HepG2 (cell line): ENCODE measurements around the gene FAM83F. TPM values are rescaled to one million over a fixed set of nuclear protein-coding genes. Genes with fewer than 3 reads are reported as not detected.

Experiments used
- ATAC-seq: fragments of 200-7000 bp; cut with Tn5 transposase; 3 replicates; pipeline ENCODE4 v1.9.1; 2020; ENCODE audit warnings: mild to moderate bottlenecking, moderate library complexity
- BruUV-seq: library from RNA; stranded (reverse); fragments of 400-500 nt; replicated peaks from 2 replicates; lab custom pipeline; 2021; lab: Mats Ljungman, UMichigan
- CTCF ChIA-PET: fragments of 300-600 bp; formaldehyde crosslinking; extraction: SDS; loops from one replicate; lab custom pipeline; 2021; ENCODE audit warnings: low total read pairs, inconsistent platforms, low intra/inter-chr PET ratio; lab: Yijun Ruan, JAX
- POLR2A ChIA-PET: fragments of 350-600 bp; sonication (Branson Sonifier 250); formaldehyde crosslinking; loops from one replicate; lab custom pipeline; 2020; ENCODE audit warnings: antibody characterized with exemption, inconsistent platforms; lab: Yijun Ruan, JAX
- DNase-seq: peaks from one replicate; pipeline ENCODE4 v3.0.0-alpha.2; 2015; ENCODE audit warnings: low spot score
- FAIRE-seq: peaks from 3 replicates; lab custom pipeline; 2011; peaks lifted over from hg19 to GRCh38; lab: Jason Lieb, UNC
- H2AFZ ChIP-seq: one replicate; pipeline ENCODE4 v1.6.1; 2011; ENCODE audit warnings: low read length, inconsistent platforms
- H3K27ac ChIP-seq: fragments of 300-600 bp; 3 replicates; pipeline ENCODE4 v1.8.0; 2011; ENCODE audit warnings: mixed run types, mild to moderate bottlenecking, mixed read lengths, low read length, inconsistent platforms; ENCODE audit not compliant: insufficient read depth; ENCODE audit errors: extremely low read length
- H3K27me3 ChIP-seq, 2 experiments: fragments of 200-600 bp in 1 of 2; 2 replicates in 1 of 2; 3 replicates in 1 of 2; pipeline versions ENCODE4 v1.6.0 to v1.8.0; 2011; ENCODE audit warnings: low read length in 2 of 2, mild to moderate bottlenecking in 2 of 2, moderate library complexity in 2 of 2, inconsistent platforms in 1 of 2; ENCODE audit not compliant: insufficient read depth in 2 of 2, control insufficient read depth in 1 of 2
- H3K36me3 ChIP-seq, 2 experiments: fragments of 200-600 bp in 1 of 2; replicated peaks in 1 of 2; 2 replicates in 1 of 2; 3 replicates in 1 of 2; pipeline versions ENCODE4 v1.5.1 to v1.8.0; 2011; ENCODE audit warnings: low read length in 2 of 2, inconsistent platforms in 1 of 2; ENCODE audit not compliant: insufficient read depth in 2 of 2, control insufficient read depth in 1 of 2
- H3K4me1 ChIP-seq: 2 replicates; pipeline ENCODE4 v1.5.1; 2012; ENCODE audit warnings: low read length, inconsistent platforms; ENCODE audit not compliant: insufficient read depth
- H3K4me2 ChIP-seq: 2 replicates; pipeline ENCODE4 v1.6.0; 2011; ENCODE audit warnings: low read depth, low read length, inconsistent platforms
- H3K4me3 ChIP-seq, 3 experiments: fragments of 200-600 bp in 1 of 3; sonication (generic), shearing (Covaris generic) in 1 of 3; replicated peaks in 1 of 3; 2 replicates each; pipeline ENCODE4 v1.5.1; 2011 to 2016; ENCODE audit warnings: low read length in 3 of 3, inconsistent platforms in 2 of 3, low read depth in 2 of 3, mild to moderate bottlenecking in 2 of 3, control low read depth in 1 of 3, mixed read lengths in 1 of 3; ENCODE audit not compliant: insufficient read depth in 1 of 3
- H3K79me2 ChIP-seq: one replicate; pipeline ENCODE4 v1.6.1; 2011; ENCODE audit warnings: low read length, inconsistent platforms; ENCODE audit not compliant: insufficient read depth
- H3K9ac ChIP-seq: 2 replicates; pipeline ENCODE4 v1.6.0; 2011; ENCODE audit warnings: mild to moderate bottlenecking, low read depth, low read length, inconsistent platforms; ENCODE audit not compliant: insufficient read depth
- H3K9me3 ChIP-seq: 2 replicates; pipeline ENCODE4 v1.5.1; 2012; ENCODE audit warnings: mild to moderate bottlenecking, low read length
- H4K20me1 ChIP-seq: 2 replicates; pipeline ENCODE4 v1.6.0; 2011; ENCODE audit warnings: inconsistent platforms, mild to moderate bottlenecking, low read length, moderate library complexity; ENCODE audit not compliant: insufficient read depth
- ATF3 ChIP-seq: sonication (generic); formaldehyde crosslinking; IDR thresholded peaks from 2 replicates; pipeline ENCODE4 v1.4.0; 2020; ENCODE audit warnings: missing genetic modification reagents
- ATF7 ChIP-seq, 2 experiments: fragments of 450-650 bp in 1 of 2; sonication (generic) in 1 of 2; formaldehyde crosslinking in 1 of 2; IDR thresholded peaks; 2 replicates each; pipeline versions ENCODE4 v1.4.0 to v1.6.1; 2016 to 2020; ENCODE audit warnings: antibody characterized with exemption in 1 of 2, mild to moderate bottlenecking in 1 of 2, missing genetic modification reagents in 1 of 2
- HMGA1 ChIP-seq: sonication (generic); formaldehyde crosslinking; conservative IDR thresholded peaks from 2 replicates; pipeline ENCODE4 v1.4.0; 2020; ENCODE audit warnings: missing genetic modification reagents
- NONO ChIP-seq, 2 experiments: fragments of 450-650 bp in 1 of 2; sonication (generic) in 1 of 2; formaldehyde crosslinking in 1 of 2; IDR thresholded peaks in 1 of 2; conservative IDR thresholded peaks in 1 of 2; 2 replicates each; pipeline versions ENCODE4 v1.6.1 to v1.8.0; 2017 to 2022; ENCODE audit warnings: mild to moderate bottlenecking in 1 of 2, missing genetic modification reagents in 1 of 2, moderate library complexity in 1 of 2
- SRSF4 ChIP-seq: fragments of 200-400 bp; formaldehyde crosslinking; IDR thresholded peaks from one replicate; pipeline ENCODE4 v1.6.1; 2018; ENCODE audit warnings: mild to moderate bottlenecking, low read depth, low read length, moderate library complexity; ENCODE audit not compliant: poor library complexity, severe bottlenecking
- ZSCAN5A ChIP-seq: sonication (generic); formaldehyde crosslinking; IDR thresholded peaks from 2 replicates; pipeline ENCODE4 v1.8.0; 2022; ENCODE audit warnings: mild to moderate bottlenecking, missing genetic modification reagents, borderline replicate concordance
- whole genome bisulfite sequencing: methylation state at CpG from one replicate; pipeline ENCODE4 v1.1.6; 2017; ENCODE audit warnings: low lambda C conversion rate; 5-methylcytosine and 5-hydroxymethylcytosine counted together
- in situ Hi-C: cut with HindIII; loops from 2 replicates; pipeline ENCODE4 v1.10.0; 2017; ENCODE audit warnings: low pct_unique_long_range_greater_than_20kb; ENCODE audit not compliant: extremely low pct_ligation_motif_present
- intact Hi-C: fragments of 100-400 bp; cut with micrococcal nuclease; formaldehyde crosslinking; loops from one replicate; pipeline ENCODE4 v1.10.0; 2022; ENCODE audit not compliant: unreplicated experiment
- polyA plus RNA-seq, 8 experiments: library from polyadenylated mRNA; depleted of rRNA in 3 of 8; stranded (reverse) in 7 of 8; unstranded in 1 of 8; fragments of >200 nt; fragmentation: Illumina TruSeq in 4 of 8; extraction: Trizol in 4 of 8; gene quantifications; 2 replicates each; pipeline versions ENCODE4 v1.2.1 to v1.2.3, GENCODE V29; 2011 to 2016; ENCODE audit warnings: low read depth in 4 of 8, missing spikeins in 1 of 8, mixed read lengths in 1 of 8; ENCODE audit not compliant: insufficient read depth in 1 of 8
- total RNA-seq, 5 experiments: library from RNA; depleted of rRNA; stranded (reverse); fragments of >200 nt; fragmentation: Illumina TruSeq; extraction: Trizol; gene quantifications; 2 replicates each; pipeline ENCODE4 v1.2.3, GENCODE V29; 2016; ENCODE audit warnings: low read depth in 1 of 5
- TF ChIP-seq, protein P1 (sequence below): IDR thresholded peaks from 2 replicates; pipeline ENCODE4 v1.6.1; 2018; ENCODE audit warnings: missing genetic modification reagents, mild to moderate bottlenecking, missing compliant biosample characterization

The FAM83F gene
- total and polyA plus RNA-seq, 2 of the 13 experiments (the other 11 are each of a cell fraction or from before 2014, with no cell fraction given): not detected

DNA sequence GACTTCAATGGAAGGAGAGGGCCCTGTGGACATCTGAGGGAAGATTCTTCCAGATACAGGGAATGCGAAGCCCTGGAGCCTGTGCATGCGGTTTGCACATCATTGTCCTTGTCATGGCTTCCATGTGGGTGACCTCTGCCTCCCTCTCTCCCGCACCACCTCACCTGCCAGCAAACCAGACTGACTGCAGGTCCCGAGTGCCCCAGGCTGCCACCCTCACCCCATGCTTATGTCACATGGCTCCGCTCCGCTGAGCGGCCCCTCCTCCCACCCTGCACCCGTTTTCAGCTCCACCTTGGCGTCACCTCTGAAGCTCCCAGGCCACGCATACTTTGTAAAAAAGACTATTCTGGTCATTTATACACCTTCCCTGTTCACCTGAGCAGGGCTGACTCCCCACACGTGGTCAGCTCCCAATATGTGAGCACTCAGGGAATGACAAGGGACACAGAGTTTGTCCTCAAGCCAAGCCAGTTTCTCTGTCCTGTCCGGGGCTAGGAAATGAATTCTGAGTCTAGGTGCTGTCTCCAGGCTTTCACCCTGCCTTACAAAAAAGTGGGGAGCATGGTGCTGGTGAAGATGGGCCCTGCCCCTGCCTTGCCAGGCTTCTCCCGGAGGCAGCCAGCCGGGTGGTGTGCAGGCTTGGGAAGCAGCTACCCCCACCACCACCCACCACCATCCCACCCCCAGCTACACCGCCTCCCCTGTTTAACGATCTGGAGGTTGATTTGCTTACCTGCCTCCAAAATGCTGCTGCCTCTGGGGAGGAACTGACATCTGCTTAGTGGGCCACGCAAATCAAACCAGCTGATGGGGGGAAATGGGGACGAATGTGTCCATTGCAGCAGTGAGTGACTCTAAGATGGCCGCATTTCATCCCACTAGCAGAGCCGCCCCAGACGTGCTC is 32.7 kb downstream of the FAM83F start:
- no TSS peak for BruUV-seq
- no peak for DNase-seq
- peaks cover 24% of the 10 kb centered on the region for H3K4me1 ChIP-seq
- H3K79me2 ChIP-seq: no peaks in the 10 kb centered on the region
- H3K36me3 ChIP-seq: no peaks in the 10 kb centered on the region
- no peaks in the 10 kb centered on the region for H4K20me1 ChIP-seq
- TF ChIP-seq, protein P1, sequence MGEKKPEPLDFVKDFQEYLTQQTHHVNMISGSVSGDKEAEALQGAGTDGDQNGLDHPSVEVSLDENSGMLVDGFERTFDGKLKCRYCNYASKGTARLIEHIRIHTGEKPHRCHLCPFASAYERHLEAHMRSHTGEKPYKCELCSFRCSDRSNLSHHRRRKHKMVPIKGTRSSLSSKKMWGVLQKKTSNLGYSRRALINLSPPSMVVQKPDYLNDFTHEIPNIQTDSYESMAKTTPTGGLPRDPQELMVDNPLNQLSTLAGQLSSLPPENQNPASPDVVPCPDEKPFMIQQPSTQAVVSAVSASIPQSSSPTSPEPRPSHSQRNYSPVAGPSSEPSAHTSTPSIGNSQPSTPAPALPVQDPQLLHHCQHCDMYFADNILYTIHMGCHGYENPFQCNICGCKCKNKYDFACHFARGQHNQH (CRISPR knock-in tag): no peak
- TF ChIP-seq SRSF4 (no peak), ATF7 (IDR thresholded peaks at IDR 0.05) (no peak), ATF7 (CRISPR knock-in tag; IDR thresholded peaks at IDR 0.05) (no peak), ZSCAN5A (no peak), NONO (IDR thresholded peaks at IDR 0.05) (no peak), NONO (CRISPR knock-in tag; conservative IDR thresholded peaks at IDR 0.05) (no peak), HMGA1 (CRISPR knock-in tag) (no peak), ATF3 (CRISPR knock-in tag) (no peak)
- H3K9me3 ChIP-seq: no peaks in the 10 kb centered on the region
- WGBS: 43% methylated on average over 12 of the region's 21 CpGs
- in situ Hi-C loops (loop anchor here (5.0 kb wide), 1 partner anchor 490 kb away; no protein-coding TSS in a partner anchor), intact Hi-C loops (no loop called here)
- H3K27me3 ChIP-seq: peaks cover 8 to 60% of the 10 kb centered on the region in 2 experiments; a peak in 4 of 5 replicates
- no peak overlapping the region for H3K9ac ChIP-seq
- no peak overlapping the region for H3K4me2 ChIP-seq
- no peak overlapping the region for H3K4me3 ChIP-seq
- H3K27ac ChIP-seq: no peak overlapping the region
- no peak overlapping the region for H2AFZ ChIP-seq
- CTCF ChIA-PET: no interaction called here
- FAIRE-seq: no peak
- POLR2A ChIA-PET: no interaction called here
- no peak for ATAC-seq
